HG03521 (cell line): ENCODE data around the gene ADAMTS9.

Experiments
- ATAC-seq: cut with Tn5 transposase; IDR thresholded peaks from one replicate; pipeline ENCODE4 v1.9.1; 2021; ENCODE audit warnings: mild to moderate bottlenecking, moderate library complexity; ENCODE audit not compliant: unreplicated experiment

ADAMTS9 gene

DNA sequence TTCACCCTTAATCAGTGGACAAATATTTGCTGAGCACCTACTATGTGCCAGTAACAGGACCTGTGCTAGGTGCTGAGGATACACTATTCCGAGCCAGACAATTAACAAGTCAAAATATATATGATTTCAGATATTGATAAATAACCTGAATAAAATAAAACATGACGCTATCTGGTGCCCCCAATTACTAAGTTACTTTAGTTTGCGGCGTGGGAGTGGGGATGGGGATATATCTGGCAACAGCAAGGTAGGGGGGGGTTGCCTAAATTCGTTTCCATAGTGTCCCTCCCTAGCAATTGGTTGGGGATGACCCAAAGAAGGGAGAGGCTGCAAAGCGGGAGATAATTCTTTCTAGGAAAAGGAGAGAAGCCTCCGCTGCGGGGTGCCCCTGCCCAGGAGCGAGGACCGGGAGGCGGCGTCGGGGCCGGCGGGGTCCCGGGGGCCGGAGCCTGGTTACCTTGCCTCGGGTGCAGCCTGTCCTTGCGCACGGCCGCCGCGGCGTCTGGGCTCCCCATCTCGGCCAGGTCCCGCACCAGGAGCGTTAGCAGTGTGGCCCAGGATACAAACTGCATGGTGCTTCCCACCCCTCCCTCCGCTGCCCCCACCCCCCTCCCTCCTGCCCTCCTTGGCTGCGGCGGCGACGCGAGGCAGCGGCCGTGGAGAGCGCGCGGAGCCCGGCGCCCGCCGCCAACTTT, 567 bp downstream of the ADAMTS9 start:
- ATAC-seq: no peak

DNA sequence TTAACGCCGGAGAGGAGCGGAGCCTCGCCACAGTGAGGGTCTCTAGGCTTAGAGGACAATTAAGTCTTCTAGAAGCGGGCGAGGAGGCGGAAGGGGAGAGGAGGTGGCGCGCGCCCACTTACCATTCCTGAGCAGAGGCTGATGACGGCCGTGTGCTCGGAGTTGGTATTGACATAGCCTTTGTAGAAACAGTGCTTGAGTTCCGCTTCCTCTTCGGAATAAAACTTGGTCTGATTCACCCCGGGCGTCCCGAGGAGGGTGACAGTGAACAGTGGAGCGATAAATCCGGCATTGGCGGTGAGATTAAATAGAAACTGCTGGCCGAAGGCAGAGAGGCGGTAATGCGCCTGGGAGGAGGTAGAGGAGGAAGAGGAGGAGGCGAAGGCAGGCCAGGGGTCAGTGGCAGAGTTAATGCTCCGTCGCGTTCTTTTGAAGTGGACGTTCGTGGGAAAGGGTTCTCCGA, 1.3 kb downstream of the ADAMTS9 start:
- no peak for ATAC-seq

DNA sequence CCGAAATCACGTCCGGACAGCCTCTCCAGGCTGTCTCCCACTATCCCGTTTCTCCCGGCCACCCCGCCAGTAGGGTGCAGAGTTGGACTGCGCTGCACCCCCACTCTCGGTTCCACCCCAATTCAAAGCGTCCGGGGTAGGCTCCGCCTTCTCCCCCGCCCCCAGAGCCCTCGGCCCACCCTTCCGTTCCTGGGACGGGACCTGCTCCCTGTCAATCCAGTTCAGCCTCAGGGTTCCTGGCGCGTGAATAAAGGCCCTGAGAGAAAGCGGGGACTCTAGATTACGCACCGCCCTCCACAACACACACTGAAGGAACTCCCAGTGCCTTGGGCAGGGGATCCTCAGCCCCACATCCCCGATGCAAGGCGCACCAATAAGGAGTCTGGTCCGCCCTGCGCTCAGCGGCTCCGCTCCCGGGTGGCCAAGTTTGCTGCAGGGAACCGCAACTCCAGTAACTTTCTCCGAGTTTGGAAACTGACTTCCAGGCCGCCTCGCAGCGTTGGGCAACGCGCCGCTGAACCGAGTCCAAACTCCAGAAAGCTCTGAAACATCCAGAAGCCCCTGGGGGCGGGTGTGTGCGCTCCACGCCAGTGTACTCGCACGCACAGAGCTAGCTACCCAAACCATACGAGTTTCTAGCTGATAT, 1.9 kb downstream of the ADAMTS9 start:
- no peak for ATAC-seq

DNA sequence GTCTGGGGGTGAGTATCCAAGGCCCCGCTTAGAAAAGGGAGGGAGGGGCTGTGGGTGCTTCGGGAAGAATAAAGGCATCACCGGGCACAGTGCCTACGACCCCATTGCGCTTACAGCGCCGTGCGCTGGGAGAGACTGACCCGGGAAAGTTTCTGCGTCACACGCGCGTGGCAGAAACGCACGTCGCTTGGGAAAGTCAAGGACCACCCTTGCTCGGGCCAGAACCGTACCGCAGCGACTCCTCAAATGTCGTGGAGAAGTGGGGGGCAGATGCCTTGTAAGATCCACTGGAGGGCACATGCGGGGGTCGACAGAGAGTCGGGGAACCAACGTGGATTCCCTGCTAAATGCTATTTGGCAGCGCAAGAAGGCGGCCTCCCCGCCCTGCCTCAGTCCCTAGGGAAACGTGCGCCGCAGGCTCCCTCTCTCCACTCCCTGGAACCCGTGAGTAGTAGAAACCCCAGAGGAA, 2.4 kb downstream of the ADAMTS9 start:
- ATAC-seq: no peak

DNA sequence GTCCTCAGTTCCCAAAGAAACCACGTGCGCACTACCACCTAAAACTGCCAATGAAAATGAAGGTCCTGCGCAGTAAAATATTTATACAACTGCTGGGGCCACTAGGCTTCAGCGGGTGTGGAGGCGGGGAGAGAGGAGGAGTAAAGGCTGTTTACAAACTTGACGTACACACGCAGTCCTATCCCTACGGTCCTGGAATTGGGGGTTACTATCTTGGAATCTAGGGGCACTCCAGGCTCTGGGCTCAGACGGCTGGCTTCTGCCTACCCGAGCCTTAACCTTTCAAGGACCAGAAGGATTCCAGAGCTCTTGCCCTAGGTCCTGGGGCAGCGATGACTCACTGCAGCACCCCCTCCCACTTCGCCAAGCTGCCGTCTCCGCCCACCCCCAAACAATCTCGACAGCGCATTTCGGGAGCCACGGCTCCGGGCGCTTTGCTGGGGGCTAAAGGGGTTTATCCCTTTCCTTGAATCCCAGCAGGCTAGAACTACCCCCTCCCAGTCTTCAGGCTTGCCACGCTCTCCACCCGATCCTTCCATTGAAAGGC, 3.0 kb downstream of the ADAMTS9 start:
- no peak for ATAC-seq

DNA sequence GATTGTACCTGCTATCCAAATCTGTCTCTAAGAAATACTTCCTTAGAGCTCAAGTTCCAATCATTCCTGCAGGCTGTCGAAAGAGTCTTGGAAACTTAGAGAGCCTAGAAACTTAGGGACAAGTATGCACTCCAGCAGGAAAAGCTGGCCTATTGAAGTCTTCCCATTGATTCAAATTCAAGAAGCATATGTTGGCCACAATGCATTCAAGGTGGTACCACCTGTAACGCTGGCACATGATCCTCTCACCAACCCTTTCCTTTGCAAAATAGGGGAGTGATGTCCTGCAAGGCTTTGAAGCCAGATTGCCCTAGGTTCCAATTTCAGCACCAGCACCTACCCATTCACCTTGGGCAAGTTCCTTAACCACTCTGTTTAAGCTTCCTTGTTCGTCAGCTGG, 6.0 kb downstream of the ADAMTS9 start:
- no peak for ATAC-seq

DNA sequence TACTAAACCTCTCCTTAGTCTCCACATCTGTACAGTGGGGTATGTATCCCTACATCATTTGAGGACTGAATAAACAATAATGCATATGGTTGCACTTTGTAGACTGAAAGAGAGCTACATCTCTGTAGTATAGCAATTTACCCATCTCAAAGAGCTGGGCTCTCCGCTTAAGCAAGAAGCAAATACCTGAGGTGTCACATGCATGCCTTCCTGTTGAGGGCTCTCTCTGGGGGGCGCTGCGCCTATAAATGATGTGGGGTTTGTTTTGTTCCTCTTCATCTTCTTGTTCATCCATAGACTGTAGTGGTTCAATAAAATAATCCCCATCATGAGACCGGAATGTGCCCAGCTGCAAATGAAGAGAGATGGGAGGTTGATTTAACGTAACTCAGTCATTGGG, 6.8 kb downstream of the ADAMTS9 start:
- no peak for ATAC-seq

DNA sequence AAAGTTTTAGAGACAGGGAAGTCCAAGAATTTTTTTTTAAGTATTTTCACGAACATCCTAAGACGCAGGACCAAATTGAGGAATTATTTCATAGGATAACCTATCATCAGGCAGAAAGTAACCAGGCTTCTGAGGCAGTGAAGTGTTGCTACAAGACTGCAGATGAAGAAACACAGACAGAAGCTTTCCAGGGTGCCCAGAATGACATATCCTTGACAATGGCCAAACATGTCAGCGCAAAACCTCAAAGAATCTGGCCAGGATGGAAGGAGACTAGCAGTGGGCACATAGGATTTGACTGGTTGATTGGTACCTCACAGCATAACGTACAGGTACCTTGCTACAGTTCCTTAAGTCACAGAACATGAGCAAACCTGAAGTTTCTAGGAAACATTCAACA, 7.5 kb downstream of the ADAMTS9 start:
- ATAC-seq: no peak

DNA sequence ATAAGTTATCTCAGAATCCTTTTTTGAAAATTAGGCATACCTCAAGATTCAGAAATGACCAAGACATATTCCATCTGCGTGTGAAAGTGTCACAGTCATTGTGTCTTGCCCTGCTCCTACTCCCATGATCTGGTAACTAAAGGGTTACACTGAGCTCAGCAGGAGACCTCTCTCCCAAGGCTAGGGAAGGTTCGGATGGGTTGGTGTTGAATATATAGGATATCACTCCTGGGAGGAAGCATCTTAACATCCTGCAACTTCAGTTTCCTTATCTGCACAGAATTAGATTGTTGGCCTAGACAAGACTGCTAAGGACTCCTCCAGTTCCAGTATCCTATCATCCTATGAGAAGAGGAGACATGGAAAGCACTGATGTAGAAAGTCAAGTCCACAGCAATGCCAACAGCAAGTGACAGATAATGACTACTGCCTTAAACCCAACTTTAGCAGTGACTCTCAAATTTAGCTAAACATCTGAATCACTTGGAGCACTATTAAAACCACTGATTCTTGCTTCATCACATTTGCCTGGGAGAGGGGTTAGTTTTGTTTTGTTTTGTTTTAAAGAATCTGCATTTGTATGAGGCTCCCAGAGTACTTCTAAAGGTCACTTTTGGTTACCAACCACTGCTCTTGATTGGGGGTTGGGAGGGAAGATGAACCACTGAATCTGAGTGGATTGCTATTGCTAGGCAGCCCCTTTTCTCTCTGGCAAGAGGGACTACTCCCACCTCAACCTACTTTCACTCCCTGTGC, 9.7 kb downstream of the ADAMTS9 start:
- ATAC-seq: no peak

DNA sequence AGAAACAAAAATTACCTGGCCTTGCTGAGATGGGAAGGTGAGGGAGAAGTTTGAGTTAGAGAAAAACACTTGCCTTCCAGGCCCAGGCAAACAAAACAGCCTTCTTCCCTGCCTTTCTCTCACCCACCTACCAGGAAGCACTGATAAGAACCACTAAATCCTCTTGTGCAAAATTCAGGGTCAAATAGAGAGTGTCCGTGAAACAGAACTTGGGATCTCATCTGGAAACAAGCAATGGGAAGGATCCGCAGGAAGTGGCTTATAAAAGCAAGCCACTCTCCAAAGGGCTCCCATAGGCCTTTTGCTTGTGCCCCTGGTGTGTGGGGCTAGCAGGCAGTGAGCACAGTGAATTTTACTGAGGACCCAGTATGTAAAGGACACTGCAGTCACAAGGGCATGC, 11.0 kb downstream of the ADAMTS9 start:
- no peak for ATAC-seq

DNA sequence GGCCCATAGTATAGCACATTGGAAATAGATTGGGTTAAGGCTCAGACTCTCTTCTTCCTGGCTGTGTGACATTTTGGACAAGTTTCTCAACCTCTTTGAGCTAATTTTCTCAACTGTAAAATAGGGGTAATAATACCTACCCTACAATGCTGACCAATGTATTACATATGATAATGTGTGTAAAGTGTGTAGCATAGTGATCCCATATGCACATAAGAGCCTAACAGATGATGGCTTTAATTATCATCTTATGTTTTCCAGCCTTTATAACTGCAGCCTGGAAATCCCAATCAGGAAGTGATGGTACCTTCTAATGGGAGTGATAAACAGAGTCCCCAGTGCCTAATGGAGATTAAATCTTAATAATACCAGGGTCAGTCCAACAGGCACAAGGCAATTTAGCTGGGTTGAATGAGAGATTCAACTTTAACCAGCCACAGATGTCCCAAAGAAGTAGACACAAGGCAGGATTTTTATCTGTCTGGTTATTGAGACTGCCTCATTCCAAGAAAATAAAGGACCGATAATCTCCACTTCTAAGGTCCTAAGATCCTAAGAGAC, 12.0 kb downstream of the ADAMTS9 start:
- no peak for ATAC-seq

DNA sequence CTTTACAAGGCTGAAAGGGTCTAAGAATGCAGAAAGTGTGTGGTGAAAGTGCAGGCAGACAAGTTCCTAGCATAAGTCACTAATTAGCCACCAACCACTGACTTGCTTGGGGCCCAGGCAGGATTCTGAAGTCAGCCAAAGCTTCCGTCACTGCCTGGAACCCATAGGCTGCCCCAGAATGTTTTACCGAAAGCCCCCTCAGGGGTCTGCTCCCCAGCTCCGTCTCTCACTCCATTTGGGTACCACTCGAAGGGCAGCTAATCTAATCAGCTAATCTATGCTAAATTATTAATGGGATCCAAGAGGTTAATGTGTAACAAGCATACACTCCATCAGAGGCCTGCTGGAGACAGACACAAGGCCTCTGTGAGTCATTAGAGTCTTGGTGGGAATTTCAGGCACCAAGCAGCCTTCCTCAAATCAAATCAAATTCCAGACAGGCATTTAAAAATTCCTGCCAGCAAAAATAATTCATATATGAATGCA, 13.2 kb downstream of the ADAMTS9 start:
- ATAC-seq: no peak

DNA sequence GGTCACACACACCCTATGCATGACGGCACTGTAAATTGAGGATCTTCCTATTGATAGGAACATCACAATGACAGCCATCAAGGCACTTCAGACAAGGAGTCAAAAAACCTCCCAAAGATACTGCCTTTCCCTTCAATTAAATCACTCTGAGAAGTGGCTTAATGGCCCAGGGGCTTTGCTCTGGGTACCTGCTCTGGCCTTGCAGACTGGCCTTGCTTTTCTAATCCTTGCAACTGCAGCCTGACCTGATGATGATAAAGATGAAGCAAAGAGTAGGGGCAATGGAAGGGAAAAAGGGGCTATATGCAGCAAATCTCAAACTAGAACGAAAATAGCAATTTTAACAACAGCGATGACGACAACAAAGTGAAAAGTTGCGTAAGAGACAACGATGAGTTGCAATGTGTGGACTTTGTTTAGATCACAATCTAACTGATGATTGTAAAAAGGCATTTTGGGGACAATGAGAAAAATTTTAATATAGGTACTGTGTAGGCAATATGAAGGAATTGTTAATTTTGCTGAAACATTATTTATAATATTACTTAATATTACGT, 14.6 kb downstream of the ADAMTS9 start:
- ATAC-seq: no peak

DNA sequence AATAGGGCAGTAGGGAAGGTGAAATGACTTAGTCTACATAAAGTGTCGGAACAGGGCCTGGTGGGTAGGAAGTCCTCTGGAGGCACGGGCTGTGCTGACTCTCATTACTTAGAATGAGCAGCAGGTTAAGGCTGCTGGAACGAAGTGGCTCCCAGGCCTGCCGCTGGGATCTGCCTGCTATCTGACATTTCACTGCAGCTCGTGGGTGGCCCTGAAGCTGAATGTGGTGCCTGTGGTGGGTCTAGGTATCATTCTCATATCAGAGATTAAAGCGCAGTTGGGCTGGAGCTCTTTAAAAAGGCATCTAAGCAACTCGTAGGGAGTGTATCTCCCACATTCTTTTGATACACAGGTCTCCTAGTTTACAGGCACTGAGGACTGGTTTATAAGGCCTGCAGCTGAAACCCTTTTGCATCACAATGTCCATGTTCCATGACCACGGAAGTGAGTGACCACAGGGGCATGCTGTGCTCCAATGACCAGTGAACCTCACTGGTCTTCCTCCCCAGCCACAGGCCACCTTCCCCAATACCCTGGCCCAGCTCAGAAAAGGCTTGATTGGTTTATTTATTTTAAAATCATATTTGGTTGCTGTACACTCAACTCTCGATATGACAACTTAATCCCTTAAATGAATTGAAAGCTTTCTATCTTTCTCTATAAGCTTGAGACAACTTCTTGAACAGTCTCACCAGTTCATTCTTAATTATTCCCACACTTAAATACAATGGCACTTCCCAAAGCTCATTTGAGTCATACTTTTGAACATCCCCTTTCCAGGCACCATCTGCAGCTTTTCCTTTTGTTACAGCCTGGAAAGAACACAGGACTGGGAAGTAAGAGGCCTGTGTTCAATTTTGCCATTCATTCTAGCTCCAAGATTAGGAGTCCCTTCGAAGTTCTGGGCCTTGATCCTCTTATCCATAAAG, 19.0 kb downstream of the ADAMTS9 start:
- ATAC-seq: no peak

DNA sequence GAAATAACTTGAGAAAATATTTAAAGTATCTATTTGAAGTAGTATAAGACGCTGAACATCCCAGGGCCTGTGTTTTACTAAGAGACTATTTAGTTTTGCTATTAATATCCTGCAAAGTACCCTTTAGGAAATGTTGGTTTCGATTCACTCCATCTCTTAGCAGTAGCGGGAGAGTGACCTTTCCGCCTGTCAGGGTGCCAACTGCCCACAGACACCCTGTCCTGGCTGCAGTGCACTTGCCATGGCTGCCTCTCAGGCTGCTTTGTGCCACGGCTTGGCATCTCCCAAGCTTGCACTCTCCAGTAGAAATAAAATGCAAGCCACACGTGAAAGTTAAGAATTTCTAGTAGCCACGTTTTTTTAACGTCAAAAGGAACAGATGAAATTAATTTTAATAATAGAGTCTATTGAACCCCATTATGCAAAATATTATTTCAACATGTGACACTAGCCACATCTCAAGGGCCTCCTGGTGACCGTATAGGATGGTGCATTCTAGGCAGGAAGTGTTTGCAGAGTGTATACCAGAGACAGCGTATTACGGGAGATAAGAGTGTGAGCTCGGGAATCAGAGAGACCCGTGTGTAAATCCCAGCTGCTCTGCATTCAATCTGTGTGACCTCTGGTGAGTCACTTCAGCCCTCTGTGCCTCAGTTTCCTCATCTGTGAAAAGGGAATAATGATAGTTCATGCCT, 19.8 kb downstream of the ADAMTS9 start:
- ATAC-seq: no peak

DNA sequence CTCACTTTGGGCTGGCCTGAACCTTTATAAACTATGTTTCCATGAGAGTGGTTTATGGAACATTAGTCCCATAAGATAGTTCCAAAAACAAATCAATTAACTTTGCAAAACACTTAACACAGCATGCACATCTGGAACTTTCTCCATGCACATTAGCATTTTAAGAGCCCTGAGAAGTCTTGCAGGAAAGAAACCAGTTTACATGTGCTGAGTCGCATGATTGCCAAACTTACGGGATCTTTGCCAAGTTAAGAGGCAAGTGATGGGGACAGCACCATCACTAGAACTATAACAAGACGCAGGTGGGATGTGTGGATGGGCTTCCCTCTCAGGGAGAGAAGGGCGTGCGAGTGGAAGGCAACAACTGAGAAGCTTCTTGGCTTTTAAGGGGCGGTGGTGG, 20.7 kb downstream of the ADAMTS9 start:
- no peak for ATAC-seq

DNA sequence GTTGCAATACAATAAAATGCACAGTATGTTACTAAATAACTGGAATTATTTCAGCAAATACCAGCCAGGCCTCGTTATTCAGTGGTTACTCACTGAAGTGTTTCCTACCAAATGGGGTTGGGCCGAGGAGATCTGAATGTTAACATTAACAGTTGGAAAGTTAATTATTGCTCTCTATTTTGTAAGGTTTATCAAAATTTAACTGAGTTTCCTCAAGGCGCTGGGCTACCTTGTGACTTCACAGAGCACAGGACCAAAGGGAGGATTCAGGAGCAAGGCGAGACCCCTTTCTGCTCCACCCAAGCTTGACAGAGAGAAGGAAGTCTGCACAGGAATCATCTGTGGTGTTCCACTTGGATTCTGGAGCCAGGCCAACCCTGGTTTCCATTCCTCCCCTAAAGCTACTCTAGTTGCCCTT, 21.6 kb downstream of the ADAMTS9 start:
- ATAC-seq: no peak

DNA sequence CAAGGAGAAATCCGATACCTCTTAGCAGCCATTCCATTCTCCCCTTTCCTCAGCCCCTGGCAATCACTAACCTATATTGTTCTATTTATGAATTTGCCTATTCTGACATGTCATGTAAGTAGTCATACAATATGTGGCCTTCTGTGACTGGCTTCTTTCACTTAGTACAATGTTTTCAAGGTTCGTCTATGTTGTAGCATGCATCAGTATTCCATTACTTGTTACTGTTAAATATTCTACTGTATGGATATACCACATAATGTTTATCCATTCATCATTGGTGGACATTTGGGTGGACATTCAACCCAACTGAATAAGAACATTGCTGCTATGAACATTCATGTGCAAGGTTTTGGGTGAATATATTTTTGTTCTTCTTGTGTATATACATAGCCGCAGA, 23.4 kb downstream of the ADAMTS9 start:
- ATAC-seq: no peak

DNA sequence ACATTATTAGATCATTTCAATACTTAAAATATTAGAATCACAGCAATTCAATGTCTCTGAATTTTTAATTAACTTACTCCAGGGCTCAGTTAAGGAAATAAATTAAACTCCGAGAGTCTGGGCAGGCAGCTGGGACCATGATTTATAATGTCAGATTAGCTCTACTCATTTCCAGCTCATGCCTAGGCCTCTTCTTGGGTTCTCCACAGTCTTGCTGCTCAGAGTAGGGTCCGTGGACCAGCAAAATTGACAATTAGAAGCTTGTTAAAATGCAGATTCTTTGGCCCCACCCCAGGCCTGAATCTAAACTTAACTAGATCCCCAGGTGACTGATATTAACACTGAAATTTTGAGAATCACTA, 28.2 kb downstream of the ADAMTS9 start:
- no peak for ATAC-seq
